GM12878 (cell line): ENCODE results near the gene IPO5.

Source experiments
- BCLAF1 ChIP-seq: fragments of 450-650 bp; IDR thresholded peaks from 2 replicates; pipeline ENCODE4 v1.6.1; 2017; ENCODE audit warnings: antibody characterized with exemption, mild to moderate bottlenecking, moderate library complexity
- BRCA1 ChIP-seq: IDR thresholded peaks from 2 replicates; pipeline ENCODE4 v1.6.1; 2011; ENCODE audit warnings: low read depth, low read length, improper control_type of control experiment
- CHD2 ChIP-seq: IDR thresholded peaks from 2 replicates; pipeline ENCODE4 v1.6.1; 2011; ENCODE audit warnings: low read depth, low read length, improper control_type of control experiment, borderline replicate concordance
- EGR1 ChIP-seq, 2 experiments: IDR thresholded peaks; 1 replicate in 1 of 2; 2 replicates in 1 of 2; pipeline ENCODE4 v1.6.1; 2011 to 2012; ENCODE audit warnings: low read depth in 2 of 2, low read length in 2 of 2, borderline replicate concordance in 1 of 2, mild to moderate bottlenecking in 1 of 2, moderate library complexity in 1 of 2
- EZH2 ChIP-seq: IDR thresholded peaks from 2 replicates; pipeline ENCODE4 v1.6.1; 2012; ENCODE audit warnings: low read depth, mild to moderate bottlenecking, control low read depth, inconsistent platforms, low read length, borderline replicate concordance; ENCODE audit not compliant: control insufficient read depth
- NFYA ChIP-seq: IDR thresholded peaks from 2 replicates; pipeline ENCODE4 v1.6.1; 2011; ENCODE audit warnings: low read depth, mild to moderate bottlenecking, low read length, improper control_type of control experiment, borderline replicate concordance
- POLR2A ChIP-seq: IDR thresholded peaks from 2 replicates; pipeline ENCODE4 v1.6.1; 2011; ENCODE audit warnings: low read depth, mild to moderate bottlenecking, low read length
- RFX5 ChIP-seq: IDR thresholded peaks from 2 replicates; pipeline ENCODE4 v1.6.1; 2011; ENCODE audit warnings: low read depth, low read length, improper control_type of control experiment
- STAT1 ChIP-seq: fragments of 450-650 bp; conservative IDR thresholded peaks from 2 replicates; pipeline ENCODE4 v1.6.1; 2014; ENCODE audit warnings: antibody characterized with exemption, mild to moderate bottlenecking
- TF ChIP-seq, protein P1 (sequence below), 3 experiments: IDR thresholded peaks in 2 of 3; conservative IDR thresholded peaks in 1 of 3; 2 replicates each; pipeline ENCODE4 v1.5.1; 2011; ENCODE audit warnings: low read depth in 3 of 3, low read length in 3 of 3, mild to moderate bottlenecking in 3 of 3, control low read depth in 2 of 3, moderate library complexity in 2 of 3, inconsistent platforms in 1 of 3, mixed read lengths in 1 of 3; ENCODE audit not compliant: control insufficient read depth in 2 of 3, insufficient read depth in 1 of 3; ENCODE audit errors: extremely low read depth in 1 of 3

DNA sequence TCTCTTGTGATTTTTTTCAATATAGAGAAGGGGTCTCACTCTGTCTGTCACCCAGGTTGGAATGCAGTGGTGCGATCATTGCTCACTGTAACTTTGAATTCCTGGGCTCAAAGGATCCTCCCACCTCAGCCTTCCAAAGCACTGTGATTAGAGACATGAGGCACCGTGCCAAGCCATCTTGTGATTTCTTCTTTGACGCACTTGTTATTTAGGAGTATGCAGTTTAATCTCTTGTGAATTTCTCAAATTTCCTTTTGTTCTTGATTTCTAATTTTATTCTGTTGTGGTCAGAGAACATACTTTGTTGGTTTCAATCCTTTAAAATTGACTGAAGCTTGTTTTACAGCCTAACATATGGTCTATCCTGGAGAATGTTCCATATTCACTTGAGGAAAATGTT, 14.5 kb downstream of the IPO5 start:
- TF ChIP-seq EZH2 (no peak), POLR2A (no peak), CHD2 (no peak), STAT1 (no peak), NFYA (no peak), EGR1 (IDR thresholded peaks at IDR 0.05; ENCODE audit: borderline replicate concordance in 1 of 2, low read depth in 2 of 2, low read length in 2 of 2) (no peak), RFX5 (no peak), BRCA1 (no peak), BCLAF1 (no peak)
- TF ChIP-seq, protein P1, sequence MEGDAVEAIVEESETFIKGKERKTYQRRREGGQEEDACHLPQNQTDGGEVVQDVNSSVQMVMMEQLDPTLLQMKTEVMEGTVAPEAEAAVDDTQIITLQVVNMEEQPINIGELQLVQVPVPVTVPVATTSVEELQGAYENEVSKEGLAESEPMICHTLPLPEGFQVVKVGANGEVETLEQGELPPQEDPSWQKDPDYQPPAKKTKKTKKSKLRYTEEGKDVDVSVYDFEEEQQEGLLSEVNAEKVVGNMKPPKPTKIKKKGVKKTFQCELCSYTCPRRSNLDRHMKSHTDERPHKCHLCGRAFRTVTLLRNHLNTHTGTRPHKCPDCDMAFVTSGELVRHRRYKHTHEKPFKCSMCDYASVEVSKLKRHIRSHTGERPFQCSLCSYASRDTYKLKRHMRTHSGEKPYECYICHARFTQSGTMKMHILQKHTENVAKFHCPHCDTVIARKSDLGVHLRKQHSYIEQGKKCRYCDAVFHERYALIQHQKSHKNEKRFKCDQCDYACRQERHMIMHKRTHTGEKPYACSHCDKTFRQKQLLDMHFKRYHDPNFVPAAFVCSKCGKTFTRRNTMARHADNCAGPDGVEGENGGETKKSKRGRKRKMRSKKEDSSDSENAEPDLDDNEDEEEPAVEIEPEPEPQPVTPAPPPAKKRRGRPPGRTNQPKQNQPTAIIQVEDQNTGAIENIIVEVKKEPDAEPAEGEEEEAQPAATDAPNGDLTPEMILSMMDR (IDR thresholded peaks at IDR 0.05 in 2 of 3, conservative IDR thresholded peaks at IDR 0.05 in 1 of 3; ENCODE audit: control insufficient read depth in 2 of 3, extremely low read depth in 1 of 3, insufficient read depth in 1 of 3, low read depth in 3 of 3, low read length in 3 of 3), result no peak
